CD4-positive, alpha-beta T cell treated with Interleukin-12 subunit alpha and Interleukin-12 subunit beta, for 1 hour (primary cell): ENCODE measurements around the gene GASK1A.
"Not testable (repeated sequence)": the region's sequence is repeated elsewhere in the genome, so short reads cannot be mapped to it uniquely, and the experiment has no call there.

Experiments used
- DNase-seq: peaks from one replicate; pipeline ENCODE4 v3.0.0-alpha.2; 2020

GASK1A gene

DNA sequence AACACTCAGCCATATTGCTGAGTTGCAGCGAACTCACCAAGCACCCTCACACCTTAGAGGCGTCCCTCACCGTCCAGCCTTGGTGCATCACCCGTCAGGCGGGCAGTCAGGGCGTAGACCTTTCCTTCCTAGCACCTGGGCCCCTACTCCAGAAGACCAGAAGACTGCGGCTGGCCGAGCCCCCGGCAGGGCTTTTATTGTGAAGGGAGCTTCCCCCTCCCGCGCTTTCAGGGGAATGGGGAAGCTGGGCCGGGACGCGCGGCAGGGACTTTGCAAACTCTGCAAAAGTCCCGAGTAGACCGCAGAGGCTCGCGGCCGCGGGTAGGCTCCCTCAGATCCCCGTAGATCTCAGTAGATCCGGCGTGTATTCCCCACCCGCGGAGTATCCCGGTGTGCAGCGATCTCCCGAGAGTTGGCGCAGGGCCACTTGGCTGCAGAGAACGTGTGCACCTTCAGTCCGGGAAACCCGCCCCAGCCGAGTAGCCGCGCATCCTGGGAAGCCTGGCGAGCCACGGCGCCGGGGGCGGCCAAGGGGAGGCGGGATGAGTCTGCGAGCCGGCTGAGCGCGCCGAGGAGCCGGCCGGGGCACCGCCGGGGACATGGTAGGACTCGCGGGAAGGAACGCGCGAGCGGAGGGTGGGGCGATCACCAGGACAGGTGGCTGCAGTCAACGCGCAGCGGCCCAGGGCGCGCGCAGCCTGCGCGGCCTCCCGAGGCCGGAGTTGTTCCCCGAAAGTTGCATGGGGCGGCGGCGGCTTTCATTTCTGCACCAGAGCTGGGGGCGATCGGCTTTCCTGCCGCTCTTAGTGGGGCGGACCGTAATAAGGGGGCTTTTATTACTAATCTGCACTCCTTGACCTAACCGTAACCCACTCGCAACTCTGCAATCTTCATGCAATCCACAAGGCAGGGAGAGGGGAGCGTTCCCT, at the start of gene GASK1A:
Gene GASK1A, plus strand, starts transcription at position 268 of the 929 bp plus-strand sequence. Its CDS starts 332 bp downstream, at position 600.
- no peak for DNase-seq

DNA sequence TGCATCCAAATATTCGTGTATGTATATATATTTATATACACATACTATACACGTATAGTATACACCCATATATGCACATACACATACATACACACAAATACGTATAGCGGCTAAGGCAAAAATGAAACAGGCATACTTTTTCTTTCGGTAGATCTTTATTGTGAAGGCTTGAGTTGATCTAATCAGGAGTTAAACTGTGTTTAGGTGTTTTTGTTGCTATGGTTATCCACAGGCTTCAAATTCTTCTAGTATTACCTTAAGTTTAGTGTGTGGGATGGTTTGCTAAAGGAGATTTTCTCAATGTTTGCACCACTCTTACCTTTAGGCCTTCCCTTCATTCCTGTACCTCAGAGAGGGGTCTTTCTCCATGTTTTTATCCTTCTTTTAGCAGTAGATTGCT, 45.0 kb upstream of the GASK1A start:
- no peak for DNase-seq

DNA sequence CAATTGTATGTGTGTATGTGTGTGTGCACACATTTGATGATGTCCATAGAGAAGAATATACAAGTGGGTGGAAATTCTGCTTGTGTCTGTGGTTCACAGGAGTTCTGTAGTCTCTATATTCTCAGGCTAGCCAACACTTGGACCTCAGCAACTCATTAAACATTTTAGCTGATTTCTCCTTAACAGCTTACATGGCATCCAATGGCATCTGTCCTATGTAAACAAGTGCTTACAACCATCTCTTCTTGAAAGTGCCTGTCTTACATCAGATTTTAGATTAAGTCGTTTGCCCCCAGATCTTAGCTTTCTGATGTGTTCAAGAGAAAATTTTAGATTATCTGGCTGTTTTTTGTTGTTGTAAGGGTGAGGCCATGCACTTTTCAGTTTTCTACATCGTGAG, 44.2 kb upstream of the GASK1A start:
- no peak for DNase-seq

DNA sequence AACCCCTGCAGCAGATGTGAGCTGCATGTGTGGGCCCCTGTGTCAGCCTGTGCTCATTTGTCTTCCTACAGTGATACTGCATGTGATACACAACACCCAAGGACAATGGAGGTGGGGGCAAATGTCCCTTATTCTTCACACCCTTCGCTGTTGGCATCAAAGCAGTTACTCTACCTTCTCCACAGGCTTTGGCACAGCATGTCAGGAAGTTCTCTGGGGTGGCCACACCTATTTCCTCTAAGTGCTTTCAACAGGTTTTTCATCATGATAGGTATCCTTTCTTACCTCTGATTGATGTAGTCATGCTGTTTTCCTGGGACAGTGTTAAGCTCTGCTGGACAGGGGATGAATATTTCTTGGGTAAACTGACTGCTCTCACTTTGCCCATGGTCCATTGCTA, 43.6 kb upstream of the GASK1A start:
- peak; percentile 12 for DNase-seq

DNA sequence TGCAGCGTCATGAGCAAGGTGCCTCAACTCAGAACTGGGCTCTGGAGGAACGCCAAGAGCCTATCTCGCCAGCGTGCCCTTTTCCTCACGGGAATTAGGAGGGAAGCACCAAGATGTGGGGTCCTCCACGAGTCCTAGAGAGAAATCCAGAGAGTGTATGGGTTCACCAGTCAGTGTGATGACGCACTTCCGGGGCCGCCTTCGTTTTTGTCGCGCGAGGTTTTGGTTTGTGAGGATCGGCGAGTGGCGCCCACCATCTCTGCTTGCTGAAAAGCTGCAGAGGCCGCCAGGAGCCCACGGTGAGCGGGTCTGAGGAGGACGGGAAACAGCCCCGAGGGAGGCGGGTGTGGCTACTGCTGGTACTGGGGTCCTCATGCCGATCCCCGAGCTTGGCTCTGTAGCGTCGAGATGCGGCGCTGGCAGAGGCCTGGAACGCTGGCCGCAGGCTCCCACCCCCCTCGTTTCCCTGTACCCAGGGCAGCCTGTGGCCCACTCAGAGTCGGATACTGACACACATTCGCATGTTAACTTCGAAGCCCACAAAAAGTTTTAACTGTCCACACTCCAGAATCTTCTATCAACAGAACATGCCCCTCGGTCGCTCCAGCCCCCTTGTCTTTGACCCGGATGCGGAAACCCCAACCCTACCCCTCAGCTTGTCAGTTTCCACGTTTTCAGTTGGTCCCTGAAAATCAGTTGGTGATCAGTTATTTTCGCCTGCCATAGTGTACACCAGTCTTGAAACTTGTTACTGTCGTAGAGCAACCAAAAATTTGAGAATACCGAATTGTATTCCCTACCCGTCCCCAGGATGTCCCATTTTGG, 42.7 kb upstream of the GASK1A start:
- no peak for DNase-seq

DNA sequence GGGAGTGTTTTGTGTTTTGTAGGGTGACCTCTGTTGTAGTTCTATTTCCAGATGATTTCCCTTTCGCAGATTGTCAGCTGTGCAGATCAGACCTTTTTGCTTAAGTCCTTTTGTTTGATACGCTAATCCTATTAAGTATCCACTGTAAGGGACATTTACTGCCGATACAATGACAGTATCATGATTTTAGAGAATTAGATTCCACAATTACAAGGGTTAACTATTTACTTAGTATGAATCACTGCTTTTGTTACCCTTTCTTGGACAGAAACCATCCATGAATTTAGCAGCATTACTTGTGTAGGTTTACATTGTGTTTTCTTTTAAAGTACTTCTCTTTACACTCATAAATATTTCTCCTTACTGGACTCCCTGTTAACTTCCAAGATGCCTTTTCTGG, 41.8 kb upstream of the GASK1A start:
- DNase-seq: no peak

DNA sequence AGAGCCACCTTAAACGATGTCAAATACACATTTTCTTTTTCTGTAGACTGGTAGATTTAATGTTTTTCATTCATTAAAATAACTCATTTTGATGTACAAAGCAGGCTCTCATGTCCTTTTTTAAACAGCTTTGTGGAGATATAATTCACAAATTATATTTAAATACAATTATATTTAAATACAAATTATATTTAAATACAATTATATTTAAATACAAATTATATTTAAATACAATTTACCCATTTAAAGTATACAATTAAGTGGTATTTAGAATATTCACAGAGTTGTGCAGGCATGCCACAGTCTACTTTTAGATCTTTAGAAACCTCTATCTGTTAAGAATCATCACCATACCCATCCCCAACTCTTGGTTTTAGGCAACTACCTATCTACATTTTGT, 36.4 kb upstream of the GASK1A start:
- DNase-seq: no peak

DNA sequence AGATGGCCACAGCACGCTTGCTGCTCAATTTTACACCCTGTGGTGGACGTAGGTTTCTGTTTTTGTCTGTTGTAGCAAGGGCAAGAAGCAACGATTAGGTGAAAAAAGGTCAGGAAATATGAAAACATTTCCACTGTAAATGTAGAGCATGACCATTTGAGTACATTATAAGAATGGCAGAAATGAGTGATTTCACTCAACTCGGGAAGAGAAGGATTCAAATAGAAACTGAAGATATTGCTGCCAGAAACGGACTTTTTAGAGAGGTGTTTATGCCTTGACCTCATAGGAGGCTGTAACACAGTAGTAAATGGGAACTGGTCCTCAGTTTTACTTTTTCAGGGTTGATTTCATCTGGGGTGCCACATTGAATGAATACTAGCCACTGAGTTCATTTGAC, 33.1 kb upstream of the GASK1A start:
- no peak for DNase-seq

DNA sequence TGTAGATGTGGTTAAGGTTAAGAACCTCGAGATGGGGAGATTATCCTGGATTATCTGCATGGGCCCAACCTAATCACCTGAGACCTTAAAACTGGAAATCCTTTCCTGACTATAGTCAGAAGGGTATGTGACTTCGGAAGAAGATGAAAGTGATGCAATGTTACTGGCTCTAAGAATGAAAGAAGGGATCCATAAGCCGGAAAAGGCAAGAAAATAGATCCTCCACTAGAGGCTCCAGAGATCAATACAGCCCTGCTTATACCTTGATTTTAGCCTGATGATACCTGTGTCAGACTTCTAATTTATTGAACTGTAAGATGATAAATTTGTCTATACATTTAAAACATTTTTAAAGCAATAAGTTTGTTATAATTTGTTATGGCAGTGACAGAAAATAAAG, 21.5 kb upstream of the GASK1A start:
- DNase-seq: no peak

DNA sequence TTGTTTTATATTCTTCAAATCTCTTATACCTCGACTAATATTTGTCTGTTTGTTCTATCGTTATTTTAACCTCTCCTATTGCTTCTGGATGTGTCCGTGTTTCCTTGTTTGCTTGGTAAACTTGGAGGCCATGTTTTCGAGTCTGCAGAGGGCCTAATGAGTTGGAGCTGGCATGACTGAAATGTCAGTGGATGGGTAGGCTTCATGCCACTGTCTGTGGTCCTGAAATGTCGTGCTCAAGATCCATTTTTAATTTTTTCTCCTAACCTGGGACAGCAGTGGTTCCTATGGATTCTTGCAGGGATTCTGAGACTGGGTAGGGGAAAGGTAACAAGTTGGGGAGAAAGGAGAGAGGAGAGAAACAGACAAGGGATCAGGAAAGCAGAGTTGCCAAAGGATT, 18.8 kb upstream of the GASK1A start:
- DNase-seq: no peak

DNA sequence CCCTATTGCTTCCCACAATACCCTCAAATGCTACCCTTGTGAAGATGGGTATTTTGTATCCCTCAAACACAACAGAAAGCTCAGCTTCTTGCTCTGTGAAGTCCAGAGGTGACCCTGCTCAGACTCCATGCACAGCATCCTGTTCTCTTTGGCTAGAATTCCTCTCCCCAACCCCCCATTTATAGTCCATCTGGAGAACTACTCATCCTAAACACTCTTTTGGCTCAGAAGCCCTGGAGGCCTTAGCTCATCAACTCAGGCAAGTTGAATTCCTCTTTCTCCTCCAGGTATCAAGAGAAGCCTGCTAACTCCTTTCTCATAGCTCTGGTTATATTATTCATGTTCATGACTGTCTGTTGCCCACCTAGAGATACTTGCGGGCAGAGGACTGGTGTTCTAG, 18.3 kb upstream of the GASK1A start:
- DNase-seq: no peak

DNA sequence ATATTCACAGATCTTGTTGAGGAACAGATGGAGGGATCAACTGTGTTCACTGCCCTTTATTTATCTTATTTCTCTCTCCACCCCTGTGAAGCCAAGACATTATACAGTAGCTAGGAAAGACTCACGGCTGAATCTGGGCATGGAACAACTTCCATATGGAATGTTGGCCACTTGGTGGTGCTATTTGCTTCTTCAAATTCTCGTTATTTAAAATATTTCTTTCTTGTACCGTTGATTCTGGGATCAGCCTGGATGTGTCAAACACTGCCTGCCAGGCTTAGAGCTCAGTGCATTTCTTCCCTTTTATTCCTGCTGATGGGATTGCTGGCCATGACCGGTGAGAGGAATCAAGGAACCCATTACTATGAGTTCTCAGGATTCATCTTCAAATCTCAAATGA, 17.5 kb upstream of the GASK1A start:
- DNase-seq: peak; percentile 47

DNA sequence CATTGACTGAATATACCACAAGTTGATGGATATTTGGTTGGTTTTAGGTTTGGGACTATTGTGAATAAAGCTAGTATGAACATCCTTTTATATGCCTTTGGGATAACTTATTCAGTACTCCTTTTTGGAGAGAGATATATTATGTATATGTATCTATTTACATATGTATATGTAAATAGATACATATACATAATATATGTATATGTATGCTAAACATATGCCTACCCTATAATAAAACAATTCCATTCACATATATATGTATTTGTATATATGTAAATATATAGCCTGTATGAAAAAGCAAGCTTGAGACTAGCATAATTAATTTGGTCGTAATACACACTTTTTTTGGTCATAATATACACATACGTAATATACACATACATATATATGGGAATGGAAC, 15.8 kb upstream of the GASK1A start:
- no peak for DNase-seq

DNA sequence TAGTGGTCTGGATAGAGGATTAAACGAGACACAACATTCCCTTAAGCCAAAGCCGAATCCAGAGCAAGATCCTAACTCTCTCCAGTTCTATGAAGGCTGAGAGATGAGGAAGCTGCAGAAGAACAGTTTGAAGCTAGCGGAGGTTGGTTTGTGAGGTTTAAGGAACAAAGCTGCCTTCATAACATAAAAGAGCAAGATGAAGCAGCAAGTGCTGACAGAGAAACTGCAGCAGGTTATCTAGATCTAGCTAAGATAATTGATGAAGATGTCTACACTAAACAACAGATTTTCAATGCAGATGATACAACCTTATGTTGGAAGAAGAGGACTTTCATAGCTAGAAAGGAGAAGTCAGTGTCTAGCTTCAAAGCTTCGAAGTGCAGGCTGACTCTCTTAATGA, 14.8 kb upstream of the GASK1A start:
- DNase-seq: no peak

DNA sequence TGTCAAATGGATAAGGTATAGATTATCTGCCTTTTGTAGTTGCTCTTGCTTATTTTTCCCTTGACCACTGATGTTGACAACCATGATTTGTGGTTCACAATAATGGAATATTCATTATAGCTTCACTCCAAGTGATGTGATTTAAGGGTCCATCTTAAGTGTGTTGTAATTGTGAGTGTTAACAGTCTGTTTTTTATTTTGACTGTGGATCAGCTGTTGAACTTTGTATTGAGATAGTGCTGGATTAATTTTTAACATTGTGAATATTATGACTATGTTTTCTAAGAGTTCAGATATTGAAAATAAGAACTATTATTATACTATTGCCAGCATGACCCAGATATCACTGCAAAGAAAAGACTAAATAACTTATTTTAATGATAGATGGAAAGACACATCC, 8.6 kb upstream of the GASK1A start:
- no peak for DNase-seq

DNA sequence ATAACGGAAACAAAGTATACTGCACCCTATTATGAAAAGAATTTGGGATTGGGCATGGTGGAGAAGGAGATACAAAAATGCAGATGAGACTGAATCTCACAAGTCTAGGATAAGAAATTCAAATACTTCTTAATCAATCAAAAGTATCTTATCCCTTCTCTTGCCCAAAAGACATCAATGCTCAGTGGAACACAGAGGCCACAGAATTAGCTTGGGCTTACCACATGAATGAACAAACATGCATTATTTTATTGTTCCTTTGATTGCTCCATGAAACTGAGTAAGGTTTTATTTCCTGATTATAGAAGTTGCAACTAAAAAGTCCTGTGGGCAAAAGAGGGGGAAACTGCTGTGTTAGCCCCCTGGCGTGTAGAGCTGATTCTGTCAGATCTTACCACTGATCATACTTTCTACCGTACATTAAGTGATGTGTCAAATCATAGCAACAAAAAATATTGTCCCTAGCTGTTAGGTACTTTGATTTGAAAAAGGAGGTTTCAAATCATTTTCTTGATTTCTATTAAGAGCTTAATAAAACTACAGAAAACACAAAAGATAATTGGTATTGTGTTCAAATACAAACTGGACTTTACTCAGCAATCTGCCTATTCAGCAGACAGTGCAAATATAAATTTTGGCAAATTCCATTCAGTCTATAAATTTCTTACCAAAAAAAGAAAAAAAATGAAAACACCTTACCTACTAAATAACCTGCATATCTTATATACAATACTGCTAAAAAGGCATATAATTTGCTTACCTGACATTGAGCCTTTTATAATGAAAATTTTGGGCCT, 7.9 kb upstream of the GASK1A start:
- no peak for DNase-seq

DNA sequence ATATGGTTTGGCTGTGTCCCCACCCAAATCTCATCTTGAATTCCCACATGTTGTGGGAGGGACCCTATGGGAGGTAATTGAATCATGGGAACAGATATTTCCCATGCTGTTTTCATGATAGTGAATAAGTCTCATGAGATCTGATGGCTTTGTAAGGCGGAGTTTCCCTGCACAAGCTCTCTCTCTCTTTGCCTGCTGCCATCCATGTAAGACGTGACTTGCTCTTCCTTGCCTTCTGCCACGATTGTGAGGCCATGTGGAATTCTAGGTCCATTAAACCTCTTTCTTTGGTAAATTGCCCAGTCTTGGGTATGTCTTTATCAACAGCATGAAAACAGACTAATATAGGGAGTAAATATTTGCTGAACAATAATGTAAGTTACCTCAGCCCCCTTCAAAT, 4.2 kb upstream of the GASK1A start:
- DNase-seq: not testable (repeated sequence)

DNA sequence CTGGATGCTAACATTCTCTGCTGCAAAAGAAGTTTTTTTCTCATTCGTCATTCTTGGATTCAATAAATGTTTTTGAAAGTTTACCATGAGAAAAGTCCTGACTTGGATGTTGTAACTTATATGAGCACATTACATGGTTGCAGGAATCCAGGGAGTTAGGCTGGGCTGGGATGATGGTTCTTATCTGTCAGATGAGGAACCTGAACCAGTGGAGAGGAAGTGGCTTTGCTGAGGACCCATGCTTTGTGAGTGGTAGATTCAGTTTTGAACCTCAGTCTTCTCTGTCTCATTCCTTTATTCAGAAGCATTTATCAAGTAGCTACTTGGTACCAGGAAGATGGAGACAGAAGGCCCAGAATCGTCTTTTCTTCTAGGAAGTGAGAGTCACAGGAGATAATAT, 3.7 kb upstream of the GASK1A start:
- no peak for DNase-seq

DNA sequence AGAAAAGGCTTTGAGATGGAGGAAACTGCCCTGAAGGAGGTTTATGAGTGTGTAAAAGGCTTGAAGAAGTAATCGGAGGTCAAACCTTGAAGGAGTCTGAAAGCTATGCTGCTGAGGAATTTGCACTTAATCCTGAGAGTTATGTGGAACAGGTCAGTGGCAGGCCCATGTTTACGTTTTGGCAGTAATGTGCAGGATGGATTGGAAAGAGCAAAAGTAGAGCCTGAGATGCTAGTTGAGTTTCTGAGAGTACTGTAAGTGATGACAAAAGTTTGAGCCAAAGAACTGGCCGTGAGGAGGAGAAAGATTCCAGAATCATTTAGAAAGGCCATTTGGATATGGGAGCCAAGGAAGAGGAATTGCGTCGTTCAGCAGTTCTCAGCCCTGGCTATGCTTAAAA, 3.2 kb upstream of the GASK1A start:
- DNase-seq: no peak

DNA sequence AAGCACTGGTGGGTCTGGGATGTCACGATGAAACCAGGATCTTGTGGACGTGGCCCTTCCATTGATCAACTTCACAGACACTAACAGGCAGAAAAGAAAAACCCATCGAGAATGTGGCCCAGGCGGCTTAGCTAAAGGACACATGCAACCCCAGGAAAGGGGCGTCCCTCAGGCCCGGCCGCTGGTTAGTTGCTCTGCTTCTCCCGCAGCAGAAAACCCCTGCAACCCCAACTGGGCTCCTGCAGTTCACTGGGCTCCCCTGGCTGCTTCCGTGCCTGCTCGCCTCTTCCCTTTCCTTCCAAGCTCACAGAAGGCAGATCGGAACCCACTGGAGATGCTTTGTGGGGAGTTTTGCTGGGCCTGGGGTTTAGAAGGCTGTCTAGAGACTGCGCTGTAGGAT, 1.1 kb downstream of the GASK1A start:
- no peak for DNase-seq

DNA sequence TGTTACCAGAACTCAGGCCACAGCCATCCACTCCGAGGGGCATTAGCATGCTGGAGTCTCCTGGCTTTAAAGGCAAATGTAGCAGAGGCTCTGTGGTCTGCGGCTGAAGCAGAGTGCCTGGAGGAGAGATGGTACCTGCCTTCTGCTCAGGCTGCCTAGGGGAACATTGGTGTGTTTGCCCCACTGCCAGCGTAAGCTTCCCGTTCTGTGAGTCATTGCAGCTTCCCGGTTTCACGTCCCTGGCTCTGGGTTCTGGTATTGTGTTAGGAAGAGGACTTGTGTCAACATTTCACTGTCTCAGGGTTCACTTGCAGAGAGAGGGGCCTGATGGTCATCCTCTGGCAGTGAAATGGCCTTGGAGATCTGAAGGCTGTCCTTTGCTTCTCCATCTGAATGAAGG, 1.8 kb downstream of the GASK1A start:
- DNase-seq: no peak

DNA sequence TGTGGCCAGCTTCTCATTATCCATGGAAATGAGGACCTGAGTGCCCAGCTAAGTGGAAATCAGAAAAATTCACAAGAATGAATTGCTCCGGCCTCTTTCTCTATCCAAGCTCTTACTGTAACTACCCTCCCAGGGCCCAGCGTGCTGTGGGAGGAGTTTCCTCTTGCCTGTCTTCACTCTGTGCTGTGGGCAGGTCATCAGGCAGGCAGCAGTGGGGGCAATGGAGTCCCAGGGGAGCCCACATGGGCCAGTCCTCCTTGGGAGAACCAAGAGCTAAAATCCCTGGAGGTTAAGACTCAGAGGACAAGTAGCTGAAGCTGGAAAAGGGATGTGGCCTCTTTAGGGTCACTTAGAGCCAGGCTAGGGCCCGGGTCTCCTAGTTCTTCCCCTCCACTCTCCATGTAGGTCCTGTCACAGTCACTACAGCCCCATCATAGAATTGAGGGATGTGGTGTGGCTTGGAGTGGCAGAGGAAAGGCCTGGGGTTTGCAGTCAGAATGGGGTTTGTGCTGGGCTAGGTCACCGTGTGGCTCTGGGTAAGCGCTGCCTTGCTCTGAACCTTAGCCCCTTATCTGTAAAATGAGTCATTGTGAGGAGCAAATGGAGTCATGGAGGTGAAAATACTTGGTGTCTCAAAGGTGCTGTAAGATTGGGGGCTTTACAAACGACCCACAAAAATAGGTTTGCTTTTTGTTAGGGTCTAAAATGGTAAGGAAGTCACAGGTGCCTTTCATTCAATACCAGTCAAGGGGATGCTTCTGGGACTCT, 3.7 kb downstream of the GASK1A start:
- DNase-seq: no peak

DNA sequence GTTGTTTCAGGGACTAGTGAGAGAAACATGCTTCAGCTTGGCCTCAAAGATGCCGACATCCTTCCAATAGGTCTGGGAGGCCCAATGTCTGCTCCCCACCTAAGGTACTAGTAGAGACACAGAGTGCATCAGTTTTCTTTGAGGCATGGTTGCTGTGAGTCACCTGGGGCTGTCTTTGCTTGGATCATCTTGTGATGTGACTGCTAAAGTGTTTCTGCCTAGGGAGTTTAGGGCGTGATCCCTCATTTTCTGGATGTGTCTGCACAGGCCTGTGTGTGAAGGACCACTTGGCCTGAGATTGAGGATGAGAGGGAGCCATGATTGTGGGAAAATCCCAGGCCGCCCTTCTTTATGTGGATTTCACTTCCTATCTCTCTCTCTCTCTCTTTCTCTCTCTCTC, 4.8 kb downstream of the GASK1A start:
- no peak for DNase-seq
